OCI-LY1 (cell line): ENCODE results near the gene GCDH.

Source experiments
- CTCF ChIP-seq: fragments of 200-600 bp; sonication (generic), shearing (Covaris generic); IDR thresholded peaks from 2 replicates; pipeline ENCODE4 v1.5.1; 2017; ENCODE audit warnings: mild to moderate bottlenecking, antibody characterized with exemption, low read length, moderate library complexity, mixed read lengths
- EZH2 ChIP-seq: fragments of 200-600 bp; sonication (generic), shearing (Covaris generic); IDR thresholded peaks from 2 replicates; pipeline ENCODE4 v1.8.0; 2017; ENCODE audit warnings: borderline replicate concordance, mixed run types, mild to moderate bottlenecking, antibody characterized with exemption, low read length, moderate library complexity, mixed read lengths

- TF ChIP-seq EZH2: no peak
- no peak for TF ChIP-seq CTCF
Measured at GRCh38 chr19:12891553-12892021, 627 bp downstream of the GCDH start.
